Lung (tissue), 12 donors: ENCODE measurements around the gene PRDX2. TPM values are rescaled to one million over a fixed set of nuclear protein-coding genes. Genes with fewer than 3 reads are reported as not detected.

Experiments used
- ATAC-seq: fragments of 200-7000 bp; cut with Tn5 transposase; one replicate; pipeline ENCODE4 v1.9.1; 2020; ENCODE audit warnings: moderate number of reproducible peaks; ENCODE audit not compliant: insufficient read depth, low FRiP score
- DNase-seq, 3 donors: peaks; one replicate each; pipeline ENCODE4 v3.0.0-alpha.2; 2013 to 2017
- H3K27ac ChIP-seq, 2 donors: one replicate each; pipeline ENCODE4 v1.5.1; 2013; ENCODE audit warnings: mild to moderate bottlenecking in 2 of 2, moderate library complexity in 2 of 2, control low read depth in 1 of 2, inconsistent platforms in 1 of 2, low read depth in 1 of 2, low read length in 1 of 2
- H3K27me3 ChIP-seq, 3 donors: one replicate each; pipeline ENCODE4 v1.5.1; 2013; ENCODE audit warnings: low read length in 2 of 3; ENCODE audit not compliant: control insufficient read depth in 3 of 3, insufficient read depth in 3 of 3
- H3K36me3 ChIP-seq, 4 donors: one replicate each; pipeline ENCODE4 v1.5.1; 2013; ENCODE audit warnings: low read length in 4 of 4, mild to moderate bottlenecking in 1 of 4, moderate library complexity in 1 of 4; ENCODE audit not compliant: control insufficient read depth in 4 of 4, insufficient read depth in 4 of 4
- H3K4me1 ChIP-seq, 5 donors: one replicate each; pipeline ENCODE4 v1.5.1; 2013; ENCODE audit warnings: low read length in 5 of 5, mild to moderate bottlenecking in 2 of 5, moderate library complexity in 1 of 5; ENCODE audit not compliant: control insufficient read depth in 5 of 5, insufficient read depth in 5 of 5
- H3K4me3 ChIP-seq: one replicate; pipeline ENCODE4 v1.5.1; 2013; ENCODE audit warnings: mild to moderate bottlenecking, control low read depth, moderate library complexity
- H3K9ac ChIP-seq, 2 donors: one replicate each; pipeline ENCODE4 v1.5.1; 2013; ENCODE audit warnings: low read length in 2 of 2, control low read depth in 1 of 2; ENCODE audit not compliant: insufficient read depth in 1 of 2
- H3K9me3 ChIP-seq, 4 donors: one replicate each; pipeline ENCODE4 v1.5.1; 2013; ENCODE audit warnings: low read length in 3 of 4, mild to moderate bottlenecking in 1 of 4, moderate library complexity in 1 of 4; ENCODE audit not compliant: control insufficient read depth in 4 of 4, insufficient read depth in 3 of 4
- CTCF ChIP-seq: IDR thresholded peaks from 2 replicates; pipeline ENCODE4 v1.5.1; 2012; ENCODE audit warnings: mild to moderate bottlenecking; ENCODE audit errors: control extremely low read depth, extremely low read depth
- WGBS, 2 donors: extraction: QIAGEN DNeasy Blood & Tissue Kit; methylation state at CpG; one replicate each; pipeline ENCODE4 v1.1.7; 2013; 5-methylcytosine and 5-hydroxymethylcytosine counted together
- polyA plus RNA-seq, 2 donors: library from polyadenylated mRNA; stranded (reverse); fragments of 200-250 nt; gene quantifications; one replicate each; pipeline ENCODE4 v1.2.1, GENCODE V29; 2013
- total RNA-seq, 2 donors: library from RNA; depleted of rRNA in 1 of 2; stranded (reverse); fragments of >200 nt in 1 of 2; gene quantifications; one replicate each; pipeline ENCODE4 v1.2.1, GENCODE V29; 2014 to 2021
- donor health status: control.
- donor health status: control.
- donor health status: Bipolar disorder and iron deficiency.
- donor health status: healthy.
- donor health status: DM: yes; HTN: yes; CAD: no.

The PRDX2 gene
- total and polyA plus RNA-seq, 4 donors: 132 to 196 (median 173) TPM

- WGBS, 2 donors: 4 to 5% methylated on average over 66 of the region's 66 CpGs
- peak; percentile 92 for ATAC-seq
- peak; percentile 92 to 95 (median 93) for DNase-seq
- no peak for TF ChIP-seq CTCF
- Histone ChIP-seq H3K9ac (peak within 1 kb of the TSS; percentile 58 to 78), H3K27me3 (no peaks in the 10 kb centered on the region), H3K4me3 (peak within 1 kb of the TSS; percentile 79), H3K27ac (peak within 1 kb of the TSS; percentile 50 to 74), H3K36me3 (peaks cover 0 to 17% (median 7%) of the 10 kb centered on the region in 4 donors), H3K9me3 (no peaks in the 10 kb centered on the region), H3K4me1 (peaks cover 3 to 18% (median 9%) of the 10 kb centered on the region in 5 donors)
Measured at GRCh38 chr19:12806242-12807081, 4.9 kb upstream of the PRDX2 start, which contains the start of gene RNASEH2A. TSS of gene RNASEH2A (plus strand) at chr19:12806584. CDS start at chr19:12806674, 90 bp downstream.

DNA sequence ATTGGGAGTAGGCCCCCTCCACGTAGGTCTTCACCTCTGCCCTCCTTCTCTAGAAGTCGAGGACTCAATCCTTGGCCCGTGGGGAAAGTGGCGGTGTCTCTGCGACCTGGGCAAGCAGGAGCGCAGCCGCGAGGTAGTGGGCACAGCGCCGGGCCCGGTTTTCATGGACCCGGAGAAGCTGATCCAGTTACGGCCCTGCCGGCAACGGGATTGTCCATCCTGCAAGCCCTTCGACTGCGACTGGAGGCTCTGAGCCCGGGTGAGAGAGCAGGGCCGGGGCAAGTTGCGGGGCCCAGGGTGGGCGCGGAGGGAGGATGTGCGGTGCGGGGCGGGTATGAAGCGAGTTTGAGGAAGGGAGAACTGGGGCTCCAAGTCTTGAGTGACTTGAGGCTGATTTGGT is 2.5 kb upstream of the PRDX2 start:
- no peak overlapping the region for H3K27ac ChIP-seq
- no peak overlapping the region for H3K4me3 ChIP-seq
- WGBS, 2 donors: 93 to 95% methylated on average over 26 of the region's 26 CpGs
- TF ChIP-seq CTCF: no peak
- H3K4me1 ChIP-seq: peaks cover 3 to 30% (median 10%) of the 10 kb centered on the region in 5 donors
- ATAC-seq: no peak
- H3K36me3 ChIP-seq: peaks cover 0 to 17% (median 7%) of the 10 kb centered on the region in 4 donors
- no peak overlapping the region for H3K9ac ChIP-seq
- DNase-seq: no peak
- H3K9me3 ChIP-seq: no peaks in the 10 kb centered on the region
- H3K27me3 ChIP-seq: no peaks in the 10 kb centered on the region

DNA sequence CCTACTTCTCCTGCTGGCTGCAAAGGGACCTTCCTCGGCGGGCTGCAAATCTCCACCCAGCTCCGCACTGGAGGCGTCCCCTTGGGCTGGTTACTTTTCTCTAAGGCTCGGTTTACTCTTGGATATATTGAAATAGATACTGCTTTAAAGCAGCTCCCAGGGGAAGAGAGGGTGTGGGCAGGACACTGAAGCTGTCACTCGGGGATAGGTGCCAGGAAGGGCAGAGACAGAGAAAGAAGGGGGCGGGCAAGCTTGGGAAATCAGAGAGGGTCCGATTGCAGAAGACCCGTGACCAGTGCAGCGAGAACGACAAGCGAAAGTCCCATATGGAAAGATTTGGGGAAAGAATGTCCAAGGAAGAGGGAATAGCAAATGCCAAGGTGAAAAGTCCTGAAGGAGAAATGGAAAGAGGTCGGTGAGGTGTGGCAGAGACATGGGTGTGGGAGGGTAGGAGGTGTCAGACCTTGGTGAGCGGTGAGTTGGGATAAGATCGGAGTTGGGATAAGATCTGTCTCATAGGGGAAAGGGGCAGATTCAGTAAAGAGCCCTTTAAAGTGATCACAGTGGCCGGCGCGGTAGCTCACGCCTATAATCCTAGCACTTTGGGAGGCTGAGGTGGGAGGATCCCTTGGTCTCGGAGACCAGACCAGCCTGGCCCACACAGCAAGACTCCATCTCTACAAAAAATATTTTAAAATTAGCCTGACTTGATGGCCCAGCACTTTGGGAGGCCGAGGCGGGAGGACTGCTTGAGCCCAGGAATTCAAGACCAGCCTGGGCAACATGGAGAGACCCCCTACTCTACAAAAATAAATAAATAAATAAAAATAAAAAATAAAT is 887 bp upstream of the PRDX2 start:
- Histone ChIP-seq H3K4me3 (no peak overlapping the region), H3K9ac (peak overlapping the region in 1 of 2 donors; percentile 62), H3K4me1 (peaks cover 3 to 30% (median 10%) of the 10 kb centered on the region in 5 donors), H3K27me3 (no peaks in the 10 kb centered on the region), H3K27ac (no peak overlapping the region), H3K36me3 (peaks cover 0 to 10% (median 7%) of the 10 kb centered on the region in 4 donors), H3K9me3 (no peaks in the 10 kb centered on the region)
- peak in 1 of 3 donors; percentile 29 for DNase-seq
- ATAC-seq: no peak
- WGBS, 2 donors: 43 to 49% methylated on average over 22 of the region's 22 CpGs
- TF ChIP-seq CTCF: no peak
